B cell (primary cell): ENCODE results near the gene ANK2. TPM values are rescaled to one million over a fixed set of nuclear protein-coding genes. Genes with fewer than 3 reads are reported as not detected.

ENCODE experiments used
- ATAC-seq: fragments of 200-7000 bp; cut with Tn5 transposase; one replicate; pipeline ENCODE4 v1.10.0; 2021; ENCODE audit warnings: low read depth, mild to moderate bottlenecking, moderate number of reproducible peaks, moderate library complexity
- CTCF ChIA-PET: fragments of 350-600 bp; sonication (Branson Sonifier 250); formaldehyde crosslinking; loops from one replicate; lab custom pipeline; 2021; ENCODE audit warnings: antibody characterized with exemption, inconsistent platforms; lab: Charles Lee
- POLR2A ChIA-PET: fragments of 350-600 bp; sonication (Branson Sonifier 250); formaldehyde crosslinking; loops from one replicate; lab custom pipeline; 2021; ENCODE audit warnings: antibody characterized with exemption; lab: Charles Lee
- DNase-seq: peaks from one replicate; pipeline ENCODE4 v3.0.0; 2013
- H2AFZ ChIP-seq: 2 replicates; pipeline ENCODE4 v1.6.1; 2012; ENCODE audit warnings: mild to moderate bottlenecking, low read depth, low read length; ENCODE audit not compliant: insufficient read depth, poor library complexity, severe bottlenecking
- H3K27ac ChIP-seq, 2 donors: 1 replicate in 1 of 2; 2 replicates in 1 of 2; pipeline ENCODE4 v1.5.1; 2012 to 2013; ENCODE audit warnings: low read length in 2 of 2, mild to moderate bottlenecking in 2 of 2, moderate library complexity in 1 of 2
- H3K27me3 ChIP-seq, 4 experiments: fragments of 200-600 bp in 1 of 4; sonication (generic) in 1 of 4; replicated peaks in 1 of 4; 1 replicate in 2 of 4; 2 replicates in 2 of 4; pipeline versions ENCODE4 v1.6.1 to v1.7.0; 2013 to 2016; ENCODE audit warnings: low read length in 3 of 4, mild to moderate bottlenecking in 2 of 4, mixed read lengths in 1 of 4, moderate library complexity in 1 of 4; ENCODE audit not compliant: insufficient read depth in 4 of 4, control insufficient read depth in 3 of 4; ENCODE audit errors: control extremely low read depth in 1 of 4
- H3K36me3 ChIP-seq, 2 experiments: replicated peaks in 1 of 2; 1 replicate in 1 of 2; 2 replicates in 1 of 2; pipeline versions ENCODE4 v1.6.1 to v1.7.1; 2013; ENCODE audit warnings: low read length in 1 of 2; ENCODE audit not compliant: insufficient read depth in 2 of 2, control insufficient read depth in 1 of 2; ENCODE audit errors: control extremely low read depth in 1 of 2, extremely low read depth in 1 of 2
- H3K4me1 ChIP-seq, 2 donors: fragments of 200-600 bp in 1 of 2; sonication (generic) in 1 of 2; 1 replicate in 1 of 2; 2 replicates in 1 of 2; pipeline versions ENCODE4 v1.5.1 to v1.6.1; 2013 to 2017; ENCODE audit warnings: low read length in 2 of 2; ENCODE audit not compliant: control insufficient read depth in 2 of 2, insufficient read depth in 2 of 2
- H3K4me2 ChIP-seq: replicated peaks from 2 replicates; pipeline ENCODE3; 2012; ENCODE audit warnings: mild to moderate bottlenecking, low read depth, low read length; ENCODE audit not compliant: poor library complexity, severe bottlenecking
- H3K4me3 ChIP-seq, 5 experiments: fragments of 200-600 bp in 1 of 5; sonication (generic) in 1 of 5; 1 replicate in 3 of 5; 2 replicates in 2 of 5; pipeline versions ENCODE4 v1.5.1 to v1.7.0; 2011 to 2016; ENCODE audit warnings: low read length in 4 of 5, mild to moderate bottlenecking in 4 of 5, low read depth in 2 of 5, control low read depth in 1 of 5, moderate library complexity in 1 of 5; ENCODE audit not compliant: insufficient read depth in 1 of 5; ENCODE audit errors: control extremely low read depth in 1 of 5, extremely low read depth in 1 of 5
- H3K79me2 ChIP-seq: fragments of 200-600 bp; sonication (generic); one replicate; pipeline ENCODE4 v1.6.0; 2016; ENCODE audit warnings: low read length; ENCODE audit not compliant: control insufficient read depth, insufficient read depth
- H3K9ac ChIP-seq: fragments of 200-600 bp; sonication (generic); 2 replicates; pipeline ENCODE4 v1.6.1; 2017; ENCODE audit warnings: mild to moderate bottlenecking, low read length, moderate library complexity
- H3K9me3 ChIP-seq, 3 donors: one replicate each; pipeline versions ENCODE4 v1.6.1 to v1.7.1; 2013; ENCODE audit warnings: low read length in 2 of 3; ENCODE audit not compliant: control insufficient read depth in 2 of 3, insufficient read depth in 1 of 3; ENCODE audit errors: control extremely low read depth in 1 of 3
- H4K20me1 ChIP-seq: 2 replicates; pipeline ENCODE4 v1.6.0; 2012; ENCODE audit warnings: mild to moderate bottlenecking, low read length; ENCODE audit not compliant: insufficient read depth, control insufficient read depth, poor library complexity, severe bottlenecking
- H3K27ac Mint-ChIP-seq: one replicate; pipeline ENCODE4 v1.8.0; 2021; ENCODE audit warnings: mixed read lengths
- H3K27me3 Mint-ChIP-seq: one replicate; pipeline ENCODE4 v1.8.0; 2021; ENCODE audit warnings: mixed read lengths
- H3K4me1 Mint-ChIP-seq: one replicate; pipeline ENCODE4 v1.8.0; 2021; ENCODE audit warnings: mixed read lengths
- H3K4me3 Mint-ChIP-seq: one replicate; pipeline ENCODE4 v1.8.0; 2021; ENCODE audit warnings: mixed read lengths
- H3K9me3 Mint-ChIP-seq: one replicate; pipeline ENCODE4 v1.8.0; 2022; ENCODE audit warnings: mixed read lengths; ENCODE audit not compliant: insufficient read depth
- EZH2 ChIP-seq: IDR thresholded peaks from 2 replicates; pipeline ENCODE4 v1.6.1; 2012; ENCODE audit warnings: borderline replicate concordance, low read depth, mild to moderate bottlenecking, moderate library complexity, low read length; ENCODE audit not compliant: insufficient read depth, poor library complexity, severe bottlenecking
- WGBS: methylation state at CpG from one replicate; pipeline ENCODE4 v1.1.5; 2013; ENCODE audit warnings: missing lambda C conversion rate; ENCODE audit not compliant: insufficient coverage; 5-methylcytosine and 5-hydroxymethylcytosine counted together
- intact Hi-C: fragments of 100-400 bp; cut with micrococcal nuclease; formaldehyde crosslinking; loops from one replicate; pipeline ENCODE4 v1.10.0; 2022
- polyA plus RNA-seq: library from polyadenylated mRNA; depleted of rRNA; stranded (reverse); fragments of >200 nt; gene quantifications from 2 replicates; pipeline ENCODE4 v1.2.3, GENCODE V29; 2012
- total RNA-seq, 2 donors: library from RNA; stranded (reverse); fragments of 120-200 nt in 1 of 2; gene quantifications; 1 replicate in 1 of 2; 2 replicates in 1 of 2; pipeline versions ENCODE4 v1.2.3 to v1.2.4, GENCODE V29; 2013 to 2022
- TF ChIP-seq, protein P1 (sequence below): fragments of 200-600 bp; IDR thresholded peaks from one replicate; pipeline ENCODE4 v1.8.0; 2022; ENCODE audit warnings: antibody characterized with exemption, mild to moderate bottlenecking

ANK2 gene
- total and polyA plus RNA-seq, 2 donors (not counting 1 experiment from before 2014, with no cell fraction given): 0.16 to 3.6 TPM

DNA sequence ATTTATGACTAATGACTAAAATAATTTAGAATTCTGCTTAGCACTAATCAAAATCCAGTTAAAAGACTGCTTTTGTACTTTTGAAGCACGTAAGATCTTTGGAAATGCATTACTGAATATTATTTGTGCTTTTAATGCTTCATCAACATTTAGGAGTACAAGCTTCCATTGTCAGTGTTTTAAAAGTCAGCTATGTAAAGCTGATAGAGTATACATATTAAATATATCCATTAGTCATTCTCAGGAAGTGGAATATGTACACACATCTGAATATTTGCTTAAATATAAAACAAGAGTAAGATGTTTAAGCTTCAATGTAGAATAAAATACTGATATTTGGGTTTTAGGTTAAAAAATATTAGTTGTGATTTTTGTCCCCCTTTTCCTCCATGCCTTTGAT is 54.1 kb downstream of the ANK2 start:
- WGBS: no CpG with 5 or more reads among the region's 1 CpG
- no peak for DNase-seq
- no peak for ATAC-seq
- no peaks in the 10 kb centered on the region for H3K9me3 Mint-ChIP-seq
- Histone ChIP-seq H4K20me1 (no peaks in the 10 kb centered on the region), H3K79me2 (no peaks in the 10 kb centered on the region), H3K4me2 (no peak overlapping the region), H3K4me1 (no peaks in the 10 kb centered on the region), H3K27ac (no peak overlapping the region), H3K9ac (no peak overlapping the region), H2AFZ (no peak overlapping the region), H3K9me3 (no peaks in the 10 kb centered on the region), H3K4me3 (no peak overlapping the region), H3K36me3 (no peaks in the 10 kb centered on the region), H3K27me3 (no peaks in the 10 kb centered on the region)
- no peak for TF ChIP-seq EZH2
- TF ChIP-seq, protein P1, sequence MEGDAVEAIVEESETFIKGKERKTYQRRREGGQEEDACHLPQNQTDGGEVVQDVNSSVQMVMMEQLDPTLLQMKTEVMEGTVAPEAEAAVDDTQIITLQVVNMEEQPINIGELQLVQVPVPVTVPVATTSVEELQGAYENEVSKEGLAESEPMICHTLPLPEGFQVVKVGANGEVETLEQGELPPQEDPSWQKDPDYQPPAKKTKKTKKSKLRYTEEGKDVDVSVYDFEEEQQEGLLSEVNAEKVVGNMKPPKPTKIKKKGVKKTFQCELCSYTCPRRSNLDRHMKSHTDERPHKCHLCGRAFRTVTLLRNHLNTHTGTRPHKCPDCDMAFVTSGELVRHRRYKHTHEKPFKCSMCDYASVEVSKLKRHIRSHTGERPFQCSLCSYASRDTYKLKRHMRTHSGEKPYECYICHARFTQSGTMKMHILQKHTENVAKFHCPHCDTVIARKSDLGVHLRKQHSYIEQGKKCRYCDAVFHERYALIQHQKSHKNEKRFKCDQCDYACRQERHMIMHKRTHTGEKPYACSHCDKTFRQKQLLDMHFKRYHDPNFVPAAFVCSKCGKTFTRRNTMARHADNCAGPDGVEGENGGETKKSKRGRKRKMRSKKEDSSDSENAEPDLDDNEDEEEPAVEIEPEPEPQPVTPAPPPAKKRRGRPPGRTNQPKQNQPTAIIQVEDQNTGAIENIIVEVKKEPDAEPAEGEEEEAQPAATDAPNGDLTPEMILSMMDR: no peak
- no peaks in the 10 kb centered on the region for H3K27me3 Mint-ChIP-seq
- H3K27ac Mint-ChIP-seq: no peak overlapping the region
- POLR2A ChIA-PET: no interaction called here
- no peaks in the 10 kb centered on the region for H3K4me1 Mint-ChIP-seq
- CTCF ChIA-PET: no interaction called here
- no peak overlapping the region for H3K4me3 Mint-ChIP-seq
- intact Hi-C loops: no loop called here

DNA sequence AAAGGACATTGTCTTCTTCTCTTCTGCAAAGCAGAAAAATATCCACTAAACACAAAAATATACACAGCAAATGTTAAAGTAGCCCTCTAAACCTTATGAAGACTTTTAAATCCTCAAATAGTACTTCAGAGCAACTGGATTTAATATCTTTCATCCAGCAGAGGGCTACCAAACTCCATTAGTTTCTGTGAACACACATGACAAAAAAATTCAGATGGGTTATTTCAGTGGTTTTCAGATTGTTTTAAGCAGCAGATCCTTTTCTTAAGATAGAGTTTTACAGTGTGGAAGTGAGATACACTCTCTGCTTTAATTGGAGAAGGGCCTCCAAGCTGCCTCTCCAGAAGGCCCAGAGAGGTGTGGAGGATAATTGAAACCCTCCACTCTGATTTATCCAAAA is 56.7 kb downstream of the ANK2 start:
- TF ChIP-seq, protein P1: no peak
- TF ChIP-seq EZH2: no peak
- no peak overlapping the region for H3K4me3 Mint-ChIP-seq
- DNase-seq (no peak), ATAC-seq (no peak)
- intact Hi-C loops: no loop called here
- H3K27ac ChIP-seq: no peak overlapping the region
- H3K4me1 Mint-ChIP-seq: no peaks in the 10 kb centered on the region
- no peak overlapping the region for H3K9ac ChIP-seq
- H3K36me3 ChIP-seq: no peaks in the 10 kb centered on the region
- H4K20me1 ChIP-seq: no peaks in the 10 kb centered on the region
- POLR2A ChIA-PET: no interaction called here
- no peak overlapping the region for H3K4me2 ChIP-seq
- H3K27ac Mint-ChIP-seq: no peak overlapping the region
- H3K9me3 Mint-ChIP-seq: no peaks in the 10 kb centered on the region
- no peak overlapping the region for H2AFZ ChIP-seq
- H3K27me3 Mint-ChIP-seq: no peaks in the 10 kb centered on the region
- CTCF ChIA-PET: interaction anchor here (0.6 kb wide), 1 partner anchor 340 kb away, joined by 5 read pairs; no protein-coding TSS in a partner anchor
- no peaks in the 10 kb centered on the region for H3K9me3 ChIP-seq
- H3K4me3 ChIP-seq: no peak overlapping the region
- H3K27me3 ChIP-seq: no peaks in the 10 kb centered on the region
- H3K4me1 ChIP-seq: no peaks in the 10 kb centered on the region
- no peaks in the 10 kb centered on the region for H3K79me2 ChIP-seq
